ENCODE measurements around the gene SFXN1.

The SFXN1 gene

DNA sequence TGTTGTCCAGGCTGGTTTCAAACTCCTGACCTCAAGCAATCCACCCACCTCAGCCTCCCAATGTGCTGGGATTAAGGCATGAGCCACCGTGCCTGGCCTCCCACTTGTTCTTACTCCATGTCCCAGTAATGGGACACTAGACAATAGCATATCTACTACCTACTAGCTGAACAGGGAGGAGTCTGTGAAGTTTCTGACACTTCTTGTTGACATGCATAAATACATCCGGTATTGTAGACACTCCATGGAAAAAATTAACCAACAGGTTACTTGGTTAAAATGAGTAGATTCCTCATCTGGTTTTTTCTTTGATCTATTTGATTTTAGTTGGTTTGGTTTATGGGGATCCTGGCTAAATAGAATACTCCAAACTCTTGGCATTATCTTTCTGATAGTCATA is 88.3 kb downstream of the SFXN1 start:
- Histone ChIP-seq H2BK12ac (ENCODE audit: low read length in 2 of 2) (no peak overlapping the region), H3K4me2 (ENCODE audit: low read length, poor library complexity, severe bottlenecking) (no peak overlapping the region), H3K18ac (ENCODE audit: low read depth in 1 of 2, low read length in 2 of 2) (no peak overlapping the region), H2BK5ac (ENCODE audit: low read depth, low read length, poor library complexity, severe bottlenecking) (no peak overlapping the region), H3K23ac (ENCODE audit: low read length in 2 of 2) (no peak overlapping the region), H3K9me3 (ENCODE audit: control insufficient read depth, low read length) (peaks cover under 1% of the 10 kb centered on the region), H2BK120ac (ENCODE audit: low read depth, low read length) (no peak overlapping the region), H3K4me3 (ENCODE audit: insufficient read depth in 1 of 2, low read depth in 1 of 2, low read length in 2 of 2) (no peak overlapping the region), H4K8ac (ENCODE audit: low read length) (no peak overlapping the region), H3K27me3 (ENCODE audit: control insufficient read depth in 1 of 2, insufficient read depth in 1 of 2, low read length in 2 of 2) (peaks cover 0 to 8% of the 10 kb centered on the region in 2 experiments), H3K9ac (ENCODE audit: low read length) (no peak overlapping the region), H3K79me1 (replicated peaks; ENCODE audit: low read length, poor library complexity, severe bottlenecking) (no peaks in the 10 kb centered on the region), H3K27ac (ENCODE audit: low read length, poor library complexity, severe bottlenecking) (no peak overlapping the region), H3K14ac (ENCODE audit: low read length in 2 of 2) (no peak overlapping the region), H2AFZ (ENCODE audit: low read depth, low read length) (no peak overlapping the region), H3K4me1 (ENCODE audit: control insufficient read depth, insufficient read depth, low read depth, low read length) (no peaks in the 10 kb centered on the region), H2BK15ac (ENCODE audit: low read depth, poor library complexity, severe bottlenecking) (no peak overlapping the region), H3K36me3 (ENCODE audit: control insufficient read depth in 1 of 2, insufficient read depth in 2 of 2, low read depth in 1 of 2, low read length in 2 of 2) (no peaks in the 10 kb centered on the region), H2AK5ac (ENCODE audit: low read length, severe bottlenecking) (no peak overlapping the region), H3K4ac (ENCODE audit: low read depth in 1 of 2, low read length in 2 of 2) (no peak overlapping the region), H4K91ac (ENCODE audit: low read length) (no peak overlapping the region)
- DNase-seq, result no peak
- no CpG with 5 or more reads among the region's 2 CpGs for WGBS

DNA sequence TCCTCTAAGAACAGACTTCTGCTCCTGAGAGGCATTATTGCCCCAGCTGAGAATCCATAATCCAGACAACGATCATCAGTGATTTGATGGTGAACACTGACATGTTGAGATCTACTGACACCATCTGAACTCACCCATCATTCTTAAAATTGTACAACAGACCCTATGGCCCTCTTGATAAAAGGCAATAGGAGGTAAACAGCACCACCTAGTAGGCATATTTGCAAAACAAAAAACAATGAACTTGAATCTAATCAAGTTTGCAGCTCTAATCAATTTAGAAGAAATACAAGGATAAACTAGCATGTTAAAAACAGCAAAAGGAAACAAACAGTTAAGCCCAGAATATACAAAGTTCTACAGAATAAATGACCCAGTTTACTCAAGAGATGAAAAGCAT is 89.6 kb downstream of the SFXN1 start:
- Histone ChIP-seq H3K27me3 (ENCODE audit: control insufficient read depth in 1 of 2, insufficient read depth in 1 of 2, low read length in 2 of 2) (peaks cover 0 to 9% of the 10 kb centered on the region in 2 experiments), H3K36me3 (ENCODE audit: control insufficient read depth in 1 of 2, insufficient read depth in 2 of 2, low read depth in 1 of 2, low read length in 2 of 2) (no peaks in the 10 kb centered on the region), H3K4ac (ENCODE audit: low read depth in 1 of 2, low read length in 2 of 2) (no peak overlapping the region), H3K4me1 (ENCODE audit: control insufficient read depth, insufficient read depth, low read depth, low read length) (no peaks in the 10 kb centered on the region), H3K9me3 (ENCODE audit: control insufficient read depth, low read length) (peaks cover 5% of the 10 kb centered on the region), H2BK15ac (ENCODE audit: low read depth, poor library complexity, severe bottlenecking) (no peak overlapping the region), H2BK12ac (ENCODE audit: low read length in 2 of 2) (no peak overlapping the region), H3K18ac (ENCODE audit: low read depth in 1 of 2, low read length in 2 of 2) (no peak overlapping the region), H3K4me3 (ENCODE audit: insufficient read depth in 1 of 2, low read depth in 1 of 2, low read length in 2 of 2) (no peak overlapping the region), H3K27ac (ENCODE audit: low read length, poor library complexity, severe bottlenecking) (no peak overlapping the region), H3K79me1 (replicated peaks; ENCODE audit: low read length, poor library complexity, severe bottlenecking) (no peaks in the 10 kb centered on the region), H2BK5ac (ENCODE audit: low read depth, low read length, poor library complexity, severe bottlenecking) (no peak overlapping the region), H2AFZ (ENCODE audit: low read depth, low read length) (no peak overlapping the region), H3K9ac (ENCODE audit: low read length) (no peak overlapping the region), H4K8ac (ENCODE audit: low read length) (no peak overlapping the region), H2BK120ac (ENCODE audit: low read depth, low read length) (no peak overlapping the region), H3K14ac (ENCODE audit: low read length in 2 of 2) (no peak overlapping the region), H4K91ac (ENCODE audit: low read length) (no peak overlapping the region), H3K4me2 (ENCODE audit: low read length, poor library complexity, severe bottlenecking) (no peak overlapping the region), H2AK5ac (ENCODE audit: low read length, severe bottlenecking) (no peak overlapping the region), H3K23ac (ENCODE audit: low read length in 2 of 2) (no peak overlapping the region)
- DNase-seq, result no peak
- 81% methylated on average over 1 of the region's 1 CpG for WGBS

DNA sequence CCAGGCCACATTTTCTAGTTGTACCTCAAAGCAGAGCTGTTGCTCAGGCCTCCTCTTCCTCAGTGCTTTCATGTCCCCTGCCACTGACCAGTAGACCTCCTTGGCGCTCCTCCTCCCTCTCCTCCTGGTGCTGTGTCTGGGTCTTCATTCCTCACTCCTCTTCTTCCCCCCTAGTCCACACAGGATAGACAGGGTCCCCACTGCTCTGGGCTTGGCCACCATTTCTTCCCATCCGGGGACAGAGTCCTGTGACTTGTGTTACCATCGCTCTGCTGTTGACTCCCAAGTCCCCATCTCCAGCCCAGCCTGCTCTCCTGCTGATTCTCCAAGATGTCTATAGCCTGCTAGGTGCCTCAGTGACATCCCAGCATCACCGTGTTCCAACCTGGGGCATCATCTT is 91.3 kb downstream of the SFXN1 start:
- DNase-seq, result no peak
- Histone ChIP-seq H3K79me1 (replicated peaks; ENCODE audit: low read length, poor library complexity, severe bottlenecking) (no peaks in the 10 kb centered on the region), H3K14ac (ENCODE audit: low read length in 2 of 2) (no peak overlapping the region), H2AFZ (ENCODE audit: low read depth, low read length) (no peak overlapping the region), H3K9ac (ENCODE audit: low read length) (no peak overlapping the region), H4K8ac (ENCODE audit: low read length) (no peak overlapping the region), H3K4me1 (ENCODE audit: control insufficient read depth, insufficient read depth, low read depth, low read length) (no peaks in the 10 kb centered on the region), H2BK120ac (ENCODE audit: low read depth, low read length) (no peak overlapping the region), H2AK5ac (ENCODE audit: low read length, severe bottlenecking) (no peak overlapping the region), H3K27me3 (ENCODE audit: control insufficient read depth in 1 of 2, insufficient read depth in 1 of 2, low read length in 2 of 2) (peaks cover 0 to 17% of the 10 kb centered on the region in 2 experiments), H3K23ac (ENCODE audit: low read length in 2 of 2) (no peak overlapping the region), H3K36me3 (ENCODE audit: control insufficient read depth in 1 of 2, insufficient read depth in 2 of 2, low read depth in 1 of 2, low read length in 2 of 2) (no peaks in the 10 kb centered on the region), H2BK15ac (ENCODE audit: low read depth, poor library complexity, severe bottlenecking) (no peak overlapping the region), H3K9me3 (ENCODE audit: control insufficient read depth, low read length) (peaks cover 16% of the 10 kb centered on the region), H3K4me3 (ENCODE audit: insufficient read depth in 1 of 2, low read depth in 1 of 2, low read length in 2 of 2) (no peak overlapping the region), H2BK5ac (ENCODE audit: low read depth, low read length, poor library complexity, severe bottlenecking) (no peak overlapping the region), H3K4ac (ENCODE audit: low read depth in 1 of 2, low read length in 2 of 2) (no peak overlapping the region), H3K27ac (ENCODE audit: low read length, poor library complexity, severe bottlenecking) (no peak overlapping the region), H3K18ac (ENCODE audit: low read depth in 1 of 2, low read length in 2 of 2) (no peak overlapping the region), H2BK12ac (ENCODE audit: low read length in 2 of 2) (no peak overlapping the region), H4K91ac (ENCODE audit: low read length) (no peak overlapping the region), H3K4me2 (ENCODE audit: low read length, poor library complexity, severe bottlenecking) (no peak overlapping the region)
- WGBS, result 91% methylated on average over 4 of the region's 4 CpGs

DNA sequence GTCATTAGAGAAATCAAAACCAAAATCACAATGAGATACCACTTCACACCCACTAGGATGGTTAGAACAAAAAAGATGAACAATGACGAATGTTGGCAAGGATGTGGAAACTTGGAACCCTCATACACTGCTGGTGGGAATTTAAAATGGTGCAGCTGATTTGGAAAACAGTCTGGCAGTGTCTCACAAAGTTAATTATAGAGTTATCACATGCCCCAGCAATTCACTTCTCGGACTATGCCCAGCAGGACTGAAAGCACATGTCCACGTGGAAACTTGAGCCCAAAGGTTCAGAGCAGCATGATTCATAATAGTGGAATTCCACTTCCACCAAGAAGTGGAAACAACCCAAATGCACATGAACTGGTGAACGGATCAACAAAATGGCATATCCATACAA is 94.5 kb downstream of the SFXN1 start:
- Histone ChIP-seq H3K27me3 (ENCODE audit: control insufficient read depth in 1 of 2, insufficient read depth in 1 of 2, low read length in 2 of 2) (peaks cover 0 to 12% of the 10 kb centered on the region in 2 experiments), H2BK12ac (ENCODE audit: low read length in 2 of 2) (no peak overlapping the region), H2BK15ac (ENCODE audit: low read depth, poor library complexity, severe bottlenecking) (no peak overlapping the region), H3K23ac (ENCODE audit: low read length in 2 of 2) (no peak overlapping the region), H3K4me3 (ENCODE audit: insufficient read depth in 1 of 2, low read depth in 1 of 2, low read length in 2 of 2) (no peak overlapping the region), H3K14ac (ENCODE audit: low read length in 2 of 2) (no peak overlapping the region), H3K36me3 (ENCODE audit: control insufficient read depth in 1 of 2, insufficient read depth in 2 of 2, low read depth in 1 of 2, low read length in 2 of 2) (no peaks in the 10 kb centered on the region), H3K4me1 (ENCODE audit: control insufficient read depth, insufficient read depth, low read depth, low read length) (no peaks in the 10 kb centered on the region), H3K18ac (ENCODE audit: low read depth in 1 of 2, low read length in 2 of 2) (no peak overlapping the region), H4K91ac (ENCODE audit: low read length) (no peak overlapping the region), H3K4me2 (ENCODE audit: low read length, poor library complexity, severe bottlenecking) (no peak overlapping the region), H3K9me3 (ENCODE audit: control insufficient read depth, low read length) (peaks cover 16% of the 10 kb centered on the region), H2AFZ (ENCODE audit: low read depth, low read length) (no peak overlapping the region), H3K9ac (ENCODE audit: low read length) (no peak overlapping the region), H4K8ac (ENCODE audit: low read length) (no peak overlapping the region), H3K4ac (ENCODE audit: low read depth in 1 of 2, low read length in 2 of 2) (no peak overlapping the region), H2AK5ac (ENCODE audit: low read length, severe bottlenecking) (no peak overlapping the region), H3K79me1 (replicated peaks; ENCODE audit: low read length, poor library complexity, severe bottlenecking) (no peaks in the 10 kb centered on the region), H2BK120ac (ENCODE audit: low read depth, low read length) (no peak overlapping the region), H2BK5ac (ENCODE audit: low read depth, low read length, poor library complexity, severe bottlenecking) (no peak overlapping the region), H3K27ac (ENCODE audit: low read length, poor library complexity, severe bottlenecking) (no peak overlapping the region)
- DNase-seq, result peak; percentile 22
- 34% methylated on average over 3 of the region's 4 CpGs for WGBS

Data from mesenchymal stem cell (in vitro differentiated cells and primary cell).